Non-pigmented ciliary epithelial cell (primary cell): ENCODE data around the gene FRMD4A.

Experiments
- DNase-seq: peaks from one replicate; pipeline ENCODE4 v3.0.0-alpha.2; 2010; ENCODE audit warnings: low read depth

Gene FRMD4A

GRCh38 chr10:14293526-14293925 lies 37.2 kb downstream of the FRMD4A start:
- DNase-seq, result no peak

DNA sequence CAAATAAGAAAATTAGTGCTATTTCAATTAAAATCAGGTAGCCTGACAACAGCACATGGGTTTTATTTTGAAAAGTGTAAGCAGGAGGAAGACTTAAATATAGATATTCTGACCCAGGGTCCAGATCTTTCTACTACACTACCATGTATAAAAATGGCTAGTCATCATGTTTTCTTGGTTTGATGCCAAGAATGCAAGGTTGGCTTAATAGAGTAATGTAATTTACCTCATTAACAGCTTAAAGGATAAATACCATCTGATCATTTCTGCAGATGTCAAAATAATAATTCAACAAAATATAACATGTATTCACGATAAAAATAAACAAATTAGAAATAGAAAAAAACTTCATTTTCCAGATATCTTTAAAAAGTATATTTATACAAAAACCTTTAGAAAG lies 39.4 kb downstream of the FRMD4A start:
- DNase-seq, result no peak

DNA sequence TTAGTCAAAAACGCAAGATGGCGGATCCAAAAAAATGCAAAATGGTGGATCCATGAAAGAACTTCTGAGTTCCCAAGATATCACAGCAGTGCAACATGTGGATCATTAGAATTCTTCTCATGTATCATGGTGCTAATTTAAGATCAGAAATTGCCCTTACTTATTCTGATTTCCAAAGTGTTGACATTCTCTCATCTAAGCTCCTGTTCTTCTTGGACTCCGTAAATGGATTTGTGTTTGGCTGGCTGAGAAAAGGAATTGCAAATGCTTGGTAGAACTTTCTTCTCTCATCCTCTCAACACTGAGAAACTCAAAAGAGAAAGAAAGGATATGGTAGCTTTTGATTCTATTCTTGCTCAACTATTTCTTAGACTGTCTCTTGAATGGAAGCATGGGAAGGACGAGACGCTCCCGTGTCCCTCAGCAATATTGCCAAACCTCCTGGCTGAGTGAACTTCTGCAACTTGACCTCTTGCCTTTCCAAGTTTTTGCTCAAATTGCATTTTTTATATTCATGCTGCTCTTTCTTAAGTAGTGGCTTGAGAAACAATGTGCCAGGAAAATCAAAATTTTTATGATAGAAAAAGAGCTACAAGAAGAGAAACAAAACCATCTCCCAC lies 44.7 kb downstream of the FRMD4A start:
- DNase-seq, result no peak

DNA sequence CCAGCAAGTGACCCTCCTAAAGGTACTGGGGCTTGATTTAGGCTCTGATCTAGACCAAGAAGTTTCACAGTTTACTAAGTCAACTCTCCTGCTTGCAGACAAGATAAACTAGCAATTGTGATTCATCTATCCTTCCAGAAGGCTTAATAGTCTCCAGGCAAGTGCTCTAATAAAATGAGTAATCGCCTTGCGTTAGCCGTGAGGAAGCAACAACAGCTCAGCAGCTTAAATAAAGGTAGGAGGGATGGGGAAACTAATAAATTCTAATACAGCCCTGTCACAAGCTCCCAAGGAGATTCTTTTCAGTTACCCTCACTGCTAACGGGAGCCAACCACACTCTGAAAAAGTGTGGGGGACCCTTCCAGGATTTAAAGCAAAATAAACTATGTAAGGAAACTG lies 48.4 kb downstream of the FRMD4A start:
- no peak for DNase-seq

- DNase-seq, result no peak
Observed at GRCh38 chr10:14278533-14278932, 52.2 kb downstream of the FRMD4A start.

DNA sequence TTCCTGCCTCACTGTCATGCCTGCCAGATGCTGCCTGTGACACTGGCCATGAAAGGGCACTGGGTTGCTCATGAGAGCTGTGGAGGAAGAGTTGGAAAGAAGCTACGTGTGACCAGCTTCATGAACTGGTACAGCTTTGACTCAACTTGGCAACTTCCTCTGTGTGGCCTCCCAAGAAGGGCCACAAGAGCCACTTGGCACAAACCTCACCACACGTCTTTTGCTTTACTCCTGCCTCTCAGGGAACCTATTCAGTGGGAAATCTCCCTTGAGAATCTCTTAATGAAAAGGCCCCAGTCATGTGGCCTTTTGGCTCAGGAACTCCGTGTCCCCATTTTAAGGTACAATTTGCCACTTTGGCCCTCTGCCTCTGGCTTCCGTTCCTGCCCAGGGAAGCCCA lies 54.5 kb downstream of the FRMD4A start:
- no peak for DNase-seq

- no peak for DNase-seq
Observed at GRCh38 chr10:14271621-14272020, 59.1 kb downstream of the FRMD4A start.

GRCh38 chr10:14270370-14270769 lies 60.4 kb downstream of the FRMD4A start:
- DNase-seq, result no peak

- no peak for DNase-seq
Observed at GRCh38 chr10:14265709-14266108, 65.0 kb downstream of the FRMD4A start.

- DNase-seq, result no peak
Observed at GRCh38 chr10:14262836-14263425, 67.8 kb downstream of the FRMD4A start.

GRCh38 chr10:14261336-14261735 lies 69.4 kb downstream of the FRMD4A start:
- DNase-seq, result no peak

GRCh38 chr10:14259696-14260566 lies 70.8 kb downstream of the FRMD4A start:
- no peak for DNase-seq

DNA sequence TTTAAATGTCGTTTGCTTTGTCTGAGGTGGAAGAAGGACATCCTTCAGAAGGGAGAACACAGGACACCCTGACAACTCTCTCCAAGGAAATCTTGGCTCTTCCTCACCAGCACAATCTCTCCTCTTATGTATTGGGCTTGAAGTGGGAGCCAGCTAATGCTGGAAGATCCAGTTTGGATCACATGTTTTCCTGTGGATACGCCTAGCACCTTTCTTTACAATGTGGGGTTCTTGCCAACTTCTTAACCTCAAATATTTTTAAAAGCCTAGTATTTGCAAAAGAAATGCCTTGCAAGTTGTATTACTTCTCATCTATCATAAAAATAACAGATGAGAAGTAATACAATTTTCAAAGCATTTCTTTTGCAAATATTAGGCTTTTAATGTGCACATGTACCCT lies 76.4 kb downstream of the FRMD4A start:
- no peak for DNase-seq

- no peak for DNase-seq
Observed at GRCh38 chr10:14253711-14254110, 77.0 kb downstream of the FRMD4A start.

DNA sequence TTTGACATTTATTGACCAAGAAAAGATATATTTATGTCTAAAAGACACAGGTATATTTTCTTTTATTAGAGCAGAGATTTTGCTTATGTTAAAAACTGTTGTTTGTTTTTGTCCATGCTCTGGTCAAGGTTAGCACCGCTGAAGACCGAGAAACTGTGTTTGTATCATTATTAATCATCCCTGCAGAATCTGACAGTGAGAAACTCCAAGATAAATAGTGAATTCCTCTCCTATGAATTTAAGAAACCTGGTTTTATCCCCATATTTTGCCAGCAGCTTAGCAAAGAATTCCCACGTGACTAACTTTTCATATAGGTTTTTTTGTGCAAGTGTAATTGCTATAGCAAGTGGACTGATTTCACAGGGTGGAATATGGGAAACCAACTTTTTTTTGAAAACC lies 77.6 kb downstream of the FRMD4A start:
- no peak for DNase-seq

DNA sequence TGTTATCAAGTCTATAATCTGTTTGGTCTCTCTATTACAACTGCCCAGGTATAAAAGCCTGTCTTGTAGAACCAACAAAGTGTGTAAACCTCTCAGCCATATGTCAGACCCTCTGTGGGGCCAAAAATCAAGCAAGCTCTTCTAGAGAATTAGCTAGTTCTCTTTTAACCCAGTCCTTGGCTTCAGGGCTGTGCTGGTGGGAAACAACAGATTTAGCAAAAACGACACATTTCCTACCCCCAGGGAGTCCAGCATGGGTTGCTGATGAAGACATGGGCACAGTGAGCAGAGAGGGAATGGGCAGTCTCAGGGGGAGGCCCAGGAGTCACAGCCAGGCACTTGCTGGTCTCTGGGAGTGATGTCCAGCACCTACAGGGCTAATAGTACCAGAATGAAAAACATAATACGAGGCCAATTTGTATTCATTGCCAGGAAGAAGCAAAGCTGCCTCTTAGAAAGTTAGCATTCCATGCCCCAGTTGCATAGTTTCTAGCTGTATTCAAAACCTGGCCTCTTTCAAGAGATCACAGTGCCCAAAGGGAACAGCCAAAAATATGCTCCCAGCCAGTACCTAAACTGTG lies 80.1 kb downstream of the FRMD4A start:
- DNase-seq, result no peak

GRCh38 chr10:14247377-14248116 lies 83.2 kb downstream of the FRMD4A start:
- DNase-seq, result no peak

- no peak for DNase-seq
Observed at GRCh38 chr10:14244801-14245211, 85.9 kb downstream of the FRMD4A start.

DNA sequence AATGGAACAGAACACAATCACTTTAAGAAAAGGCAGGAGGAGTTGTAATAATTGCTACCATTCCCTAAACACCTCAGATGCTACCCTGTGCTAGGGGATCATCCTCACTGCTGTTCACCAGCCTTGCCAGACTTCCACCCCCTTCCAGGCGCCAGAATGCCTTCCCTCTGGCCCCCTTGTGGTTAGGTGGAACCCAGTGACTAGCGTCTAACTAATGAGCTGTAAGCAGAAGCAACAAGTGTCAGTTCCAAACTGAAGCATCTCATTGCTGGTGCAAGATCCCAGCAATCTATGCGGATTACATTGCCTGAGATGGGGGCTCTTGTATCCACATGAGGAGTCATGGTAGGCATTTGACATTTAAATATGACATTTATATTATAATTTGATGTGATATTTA lies 86.6 kb downstream of the FRMD4A start:
- DNase-seq, result no peak

DNA sequence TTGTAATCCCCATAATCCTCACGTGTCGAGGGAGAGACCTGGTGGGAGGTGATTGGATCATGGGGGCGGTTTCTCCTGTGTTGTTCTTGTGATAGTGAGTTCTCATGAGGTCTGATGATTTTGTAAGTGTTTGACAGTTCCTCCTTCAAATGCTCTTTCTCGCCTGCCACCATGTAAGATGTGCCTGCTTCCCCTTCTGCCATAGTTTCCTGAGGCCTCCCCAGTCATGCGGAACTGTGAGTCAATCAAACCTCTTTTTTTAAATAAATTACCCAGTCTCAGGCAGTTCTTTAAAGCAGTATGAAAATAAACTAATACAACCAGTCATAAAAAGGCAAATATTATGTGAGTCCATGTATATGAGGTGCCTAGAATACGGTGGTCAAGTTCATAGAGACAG lies 87.5 kb downstream of the FRMD4A start:
- no peak for DNase-seq

GRCh38 chr10:14241196-14241595 lies 89.5 kb downstream of the FRMD4A start:
- no peak for DNase-seq
